ENCODE measurements around the gene RNF115.
"Not testable (repeated sequence)": the region's sequence is repeated elsewhere in the genome, so short reads cannot be mapped to it uniquely, and the experiment has no call there.

Gene RNF115

GRCh38 chr1:145837656-145838055 lies 13.8 kb upstream of the RNF115 start:
- H3K9ac ChIP-seq (ENCODE audit: low read depth, low read length) = no peak overlapping the region
- no peaks in the 10 kb centered on the region for H3K27me3 ChIP-seq (ENCODE audit: insufficient read depth, low read length, poor library complexity)
- TF ChIP-seq CTCF (IDR thresholded peaks at IDR 0.05; ENCODE audit: borderline replicate concordance, extremely low read depth, low read length, poor library complexity, severe bottlenecking) (no peak), EZH2 (IDR thresholded peaks at IDR 0.05; ENCODE audit: borderline replicate concordance, low read depth, low read length, severe bottlenecking) (no peak)
- no peak overlapping the region for H2AFZ ChIP-seq (ENCODE audit: low read depth, low read length)
- no peaks in the 10 kb centered on the region for H4K20me1 ChIP-seq (ENCODE audit: insufficient read depth, low read length)
- no peak overlapping the region for H3K4me2 ChIP-seq (ENCODE audit: insufficient read depth, low read length)
- no peaks in the 10 kb centered on the region for H3K79me2 ChIP-seq (ENCODE audit: insufficient read depth, low read length)
- H3K27ac ChIP-seq (ENCODE audit: low read length) = no peak overlapping the region
- ATAC-seq (ENCODE audit: insufficient read depth, low read depth) (no peak), DNase-seq (no peak)
- no peaks in the 10 kb centered on the region for H3K9me3 ChIP-seq (ENCODE audit: insufficient read depth, low read length, severe bottlenecking)
- H3K36me3 ChIP-seq (ENCODE audit: insufficient read depth, low read length) = peaks cover 97% of the 10 kb centered on the region
- H3K4me1 ChIP-seq (ENCODE audit: insufficient read depth, low read length) = no peaks in the 10 kb centered on the region
- H3K4me3 ChIP-seq (ENCODE audit: low read depth in 1 of 2, low read length in 2 of 2) = no peak overlapping the region

- H3K9me3 ChIP-seq (ENCODE audit: insufficient read depth, low read length, severe bottlenecking); H2AFZ ChIP-seq (ENCODE audit: low read depth, low read length); H3K4me3 ChIP-seq (ENCODE audit: low read depth in 1 of 2, low read length in 2 of 2); H3K4me2 ChIP-seq (ENCODE audit: insufficient read depth, low read length); H3K27me3 ChIP-seq (ENCODE audit: insufficient read depth, low read length, poor library complexity); H4K20me1 ChIP-seq (ENCODE audit: insufficient read depth, low read length); ATAC-seq (ENCODE audit: insufficient read depth, low read depth); DNase-seq; H3K9ac ChIP-seq (ENCODE audit: low read depth, low read length); H3K27ac ChIP-seq (ENCODE audit: low read length): not testable (repeated sequence)
- peaks cover 96% of the 10 kb centered on the region for H3K36me3 ChIP-seq (ENCODE audit: insufficient read depth, low read length)
- peaks cover 13% of the 10 kb centered on the region; the same call in 1 of the 2 replicates for H3K4me1 ChIP-seq (ENCODE audit: insufficient read depth, low read length)
- peaks cover 10% of the 10 kb centered on the region for H3K79me2 ChIP-seq (ENCODE audit: insufficient read depth, low read length)
Measured at GRCh38 chr1:145830810-145831209, 6.9 kb upstream of the RNF115 start.

GRCh38 chr1:145828367-145829026 lies 4.6 kb upstream of the RNF115 start:
- peaks cover 22% of the 10 kb centered on the region for H3K4me1 ChIP-seq (ENCODE audit: insufficient read depth, low read length)
- H3K4me3 ChIP-seq (ENCODE audit: low read depth in 1 of 2, low read length in 2 of 2) = no peak overlapping the region
- no peak overlapping the region for H3K27ac ChIP-seq (ENCODE audit: low read length)
- DNase-seq (no peak), ATAC-seq (ENCODE audit: insufficient read depth, low read depth) (no peak)
- peaks cover 77% of the 10 kb centered on the region for H3K36me3 ChIP-seq (ENCODE audit: insufficient read depth, low read length)
- H3K27me3 ChIP-seq (ENCODE audit: insufficient read depth, low read length, poor library complexity) = no peaks in the 10 kb centered on the region
- H4K20me1 ChIP-seq (ENCODE audit: insufficient read depth, low read length) = no peaks in the 10 kb centered on the region
- H3K79me2 ChIP-seq (ENCODE audit: insufficient read depth, low read length) = peaks cover 33% of the 10 kb centered on the region
- no peaks in the 10 kb centered on the region for H3K9me3 ChIP-seq (ENCODE audit: insufficient read depth, low read length, severe bottlenecking)
- no peak overlapping the region for H3K4me2 ChIP-seq (ENCODE audit: insufficient read depth, low read length)
- no peak overlapping the region for H2AFZ ChIP-seq (ENCODE audit: low read depth, low read length)
- no peak overlapping the region for H3K9ac ChIP-seq (ENCODE audit: low read depth, low read length)
- no peak for TF ChIP-seq EZH2 (IDR thresholded peaks at IDR 0.05; ENCODE audit: borderline replicate concordance, low read depth, low read length, severe bottlenecking)
- no peak for TF ChIP-seq CTCF (IDR thresholded peaks at IDR 0.05; ENCODE audit: borderline replicate concordance, extremely low read depth, low read length, poor library complexity, severe bottlenecking)

GRCh38 chr1:145827966-145828365 lies 4.1 kb upstream of the RNF115 start:
- no peaks in the 10 kb centered on the region for H3K27me3 ChIP-seq (ENCODE audit: insufficient read depth, low read length, poor library complexity)
- no peaks in the 10 kb centered on the region for H3K9me3 ChIP-seq (ENCODE audit: insufficient read depth, low read length, severe bottlenecking)
- TF ChIP-seq CTCF (IDR thresholded peaks at IDR 0.05; ENCODE audit: borderline replicate concordance, extremely low read depth, low read length, poor library complexity, severe bottlenecking) (no peak), EZH2 (IDR thresholded peaks at IDR 0.05; ENCODE audit: borderline replicate concordance, low read depth, low read length, severe bottlenecking) (no peak)
- ATAC-seq (ENCODE audit: insufficient read depth, low read depth) (no peak), DNase-seq (no peak)
- no peak overlapping the region for H2AFZ ChIP-seq (ENCODE audit: low read depth, low read length)
- no peak overlapping the region for H3K4me3 ChIP-seq (ENCODE audit: low read depth in 1 of 2, low read length in 2 of 2)
- H3K79me2 ChIP-seq (ENCODE audit: insufficient read depth, low read length) = peaks cover 35% of the 10 kb centered on the region
- peaks cover 71% of the 10 kb centered on the region for H3K36me3 ChIP-seq (ENCODE audit: insufficient read depth, low read length)
- H3K4me2 ChIP-seq (ENCODE audit: insufficient read depth, low read length) = no peak overlapping the region
- H4K20me1 ChIP-seq (ENCODE audit: insufficient read depth, low read length) = no peaks in the 10 kb centered on the region
- H3K27ac ChIP-seq (ENCODE audit: low read length) = no peak overlapping the region
- no peak overlapping the region for H3K9ac ChIP-seq (ENCODE audit: low read depth, low read length)
- peaks cover 22% of the 10 kb centered on the region for H3K4me1 ChIP-seq (ENCODE audit: insufficient read depth, low read length)

Data from DND-41 (cell line).